HepG2 (cell line): ENCODE results near the gene P3H4. TPM values are rescaled to one million over a fixed set of nuclear protein-coding genes. Genes with fewer than 3 reads are reported as not detected.

ENCODE experiments used
- ATF3 ChIP-seq: sonication (generic); formaldehyde crosslinking; IDR thresholded peaks from 2 replicates; pipeline ENCODE4 v1.4.0; 2020; ENCODE audit warnings: missing genetic modification reagents
- ATF7 ChIP-seq, 2 experiments: fragments of 450-650 bp in 1 of 2; sonication (generic) in 1 of 2; formaldehyde crosslinking in 1 of 2; IDR thresholded peaks; 2 replicates each; pipeline versions ENCODE4 v1.4.0 to v1.6.1; 2016 to 2020; ENCODE audit warnings: antibody characterized with exemption in 1 of 2, mild to moderate bottlenecking in 1 of 2, missing genetic modification reagents in 1 of 2
- DNMT3B ChIP-seq: conservative IDR thresholded peaks from 2 replicates; pipeline ENCODE4 v1.6.1; 2016; ENCODE audit warnings: missing biosample characterization, control low read depth
- ELF4 ChIP-seq: sonication (generic); formaldehyde crosslinking; IDR thresholded peaks from 2 replicates; pipeline ENCODE4 v1.5.0; 2020; ENCODE audit warnings: missing genetic modification reagents, mild to moderate bottlenecking, moderate library complexity, borderline replicate concordance
- GTF3A ChIP-seq: sonication (generic); formaldehyde crosslinking; conservative IDR thresholded peaks from 2 replicates; pipeline ENCODE4 v1.4.0; 2020; ENCODE audit warnings: mild to moderate bottlenecking, missing genetic modification reagents
- HNF4G ChIP-seq, 2 experiments: sonication (generic) in 1 of 2; formaldehyde crosslinking in 1 of 2; IDR thresholded peaks; 2 replicates each; pipeline versions ENCODE4 v1.4.0 to v1.6.1; 2011 to 2020; ENCODE audit warnings: borderline replicate concordance in 2 of 2, low read depth in 2 of 2, mild to moderate bottlenecking in 2 of 2, low read length in 1 of 2, missing genetic modification reagents in 1 of 2, moderate library complexity in 1 of 2
- NCOA2 ChIP-seq: sonication (generic); formaldehyde crosslinking; IDR thresholded peaks from 2 replicates; pipeline ENCODE4 v1.8.0; 2022; ENCODE audit warnings: inconsistent platforms
- NR3C1 ChIP-seq: sonication (generic); formaldehyde crosslinking; IDR thresholded peaks from 2 replicates; pipeline ENCODE4 v1.4.0; 2020; ENCODE audit warnings: missing genetic modification reagents
- TCF12 ChIP-seq, 2 experiments: fragments of 450-650 bp in 1 of 2; sonication (generic) in 1 of 2; formaldehyde crosslinking in 1 of 2; IDR thresholded peaks; 2 replicates each; pipeline versions ENCODE4 v1.6.1 to v1.8.0; 2017 to 2022; ENCODE audit warnings: antibody characterized with exemption in 1 of 2, mild to moderate bottlenecking in 1 of 2, missing genetic modification reagents in 1 of 2, moderate library complexity in 1 of 2
- TFDP2 ChIP-seq: sonication (generic); formaldehyde crosslinking; IDR thresholded peaks from 2 replicates; pipeline ENCODE4 v1.4.0; 2020; ENCODE audit warnings: missing genetic modification reagents
- THAP8 ChIP-seq: sonication (generic); formaldehyde crosslinking; IDR thresholded peaks from 2 replicates; pipeline ENCODE4 v1.5.1; 2020; ENCODE audit warnings: missing genetic modification reagents, mild to moderate bottlenecking, borderline replicate concordance
- ZEB1 ChIP-seq: IDR thresholded peaks from 2 replicates; pipeline ENCODE4 v1.6.1; 2012; ENCODE audit warnings: mild to moderate bottlenecking, low read depth, inconsistent platforms; ENCODE audit not compliant: insufficient replicate concordance
- ZNF331 ChIP-seq: sonication (generic); formaldehyde crosslinking; IDR thresholded peaks from 2 replicates; pipeline ENCODE4 v1.4.0; 2020; ENCODE audit warnings: missing genetic modification reagents
- ZNF598 ChIP-seq: sonication (generic); formaldehyde crosslinking; IDR thresholded peaks from 2 replicates; pipeline ENCODE4 v1.5.1; 2020; ENCODE audit warnings: mild to moderate bottlenecking, missing genetic modification reagents, borderline replicate concordance
- ZNF674 ChIP-seq: sonication (generic); formaldehyde crosslinking; IDR thresholded peaks from 2 replicates; pipeline ENCODE4 v1.5.0; 2020; ENCODE audit warnings: low read depth, mild to moderate bottlenecking, missing genetic modification reagents
- ZNF713 ChIP-seq: sonication (generic); formaldehyde crosslinking; IDR thresholded peaks from 2 replicates; pipeline ENCODE4 v1.4.0; 2020; ENCODE audit warnings: mild to moderate bottlenecking, missing genetic modification reagents
- ZNF724P ChIP-seq: sonication (generic); formaldehyde crosslinking; IDR thresholded peaks from 2 replicates; pipeline ENCODE4 v1.8.0; 2022; ENCODE audit warnings: missing genetic modification reagents, borderline replicate concordance
- polyA plus RNA-seq, 8 experiments: library from polyadenylated mRNA; depleted of rRNA in 3 of 8; stranded (reverse) in 7 of 8; unstranded in 1 of 8; fragments of >200 nt; fragmentation: Illumina TruSeq in 4 of 8; extraction: Trizol in 4 of 8; gene quantifications; 2 replicates each; pipeline versions ENCODE4 v1.2.1 to v1.2.3, GENCODE V29; 2011 to 2016; ENCODE audit warnings: low read depth in 4 of 8, missing spikeins in 1 of 8, mixed read lengths in 1 of 8; ENCODE audit not compliant: insufficient read depth in 1 of 8
- total RNA-seq, 5 experiments: library from RNA; depleted of rRNA; stranded (reverse); fragments of >200 nt; fragmentation: Illumina TruSeq; extraction: Trizol; gene quantifications; 2 replicates each; pipeline ENCODE4 v1.2.3, GENCODE V29; 2016; ENCODE audit warnings: low read depth in 1 of 5
- TF ChIP-seq, protein P1 (sequence below): sonication (generic); formaldehyde crosslinking; conservative IDR thresholded peaks from 2 replicates; pipeline ENCODE4 v1.4.0; 2020; ENCODE audit warnings: missing genetic modification reagents
- TF ChIP-seq, protein P2 (sequence below): sonication (generic); formaldehyde crosslinking; IDR thresholded peaks from 2 replicates; pipeline ENCODE4 v1.4.0; 2020; ENCODE audit warnings: missing genetic modification reagents, borderline replicate concordance

Gene P3H4
- total and polyA plus RNA-seq, 2 of the 13 experiments (the other 11 are each of a cell fraction or from before 2014, with no cell fraction given) = 37.1 to 50.6 TPM

- no peak for TF ChIP-seq THAP8 (CRISPR knock-in tag)
- 0 out of 2 replicates have a peak, but pooled peaks have one; percentile 43 for TF ChIP-seq ZNF674 (CRISPR knock-in tag)
- peak; percentile 83 for TF ChIP-seq ZNF598
- peak; percentile 62; the same call in 1 of the 2 replicates for TF ChIP-seq TFDP2 (CRISPR knock-in tag)
- TF ChIP-seq ZNF331 = peak; percentile 22; the same call in 1 of the 2 replicates
- no peak for TF ChIP-seq ZNF713 (CRISPR knock-in tag)
- TF ChIP-seq ATF3 = no peak; the same call in 1 of the 2 replicates
- TF ChIP-seq, protein P1, sequence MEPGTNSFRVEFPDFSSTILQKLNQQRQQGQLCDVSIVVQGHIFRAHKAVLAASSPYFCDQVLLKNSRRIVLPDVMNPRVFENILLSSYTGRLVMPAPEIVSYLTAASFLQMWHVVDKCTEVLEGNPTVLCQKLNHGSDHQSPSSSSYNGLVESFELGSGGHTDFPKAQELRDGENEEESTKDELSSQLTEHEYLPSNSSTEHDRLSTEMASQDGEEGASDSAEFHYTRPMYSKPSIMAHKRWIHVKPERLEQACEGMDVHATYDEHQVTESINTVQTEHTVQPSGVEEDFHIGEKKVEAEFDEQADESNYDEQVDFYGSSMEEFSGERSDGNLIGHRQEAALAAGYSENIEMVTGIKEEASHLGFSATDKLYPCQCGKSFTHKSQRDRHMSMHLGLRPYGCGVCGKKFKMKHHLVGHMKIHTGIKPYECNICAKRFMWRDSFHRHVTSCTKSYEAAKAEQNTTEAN (CRISPR knock-in tag) = peak; percentile 12; the same call in 1 of the 2 replicates
- TF ChIP-seq, protein P2, sequence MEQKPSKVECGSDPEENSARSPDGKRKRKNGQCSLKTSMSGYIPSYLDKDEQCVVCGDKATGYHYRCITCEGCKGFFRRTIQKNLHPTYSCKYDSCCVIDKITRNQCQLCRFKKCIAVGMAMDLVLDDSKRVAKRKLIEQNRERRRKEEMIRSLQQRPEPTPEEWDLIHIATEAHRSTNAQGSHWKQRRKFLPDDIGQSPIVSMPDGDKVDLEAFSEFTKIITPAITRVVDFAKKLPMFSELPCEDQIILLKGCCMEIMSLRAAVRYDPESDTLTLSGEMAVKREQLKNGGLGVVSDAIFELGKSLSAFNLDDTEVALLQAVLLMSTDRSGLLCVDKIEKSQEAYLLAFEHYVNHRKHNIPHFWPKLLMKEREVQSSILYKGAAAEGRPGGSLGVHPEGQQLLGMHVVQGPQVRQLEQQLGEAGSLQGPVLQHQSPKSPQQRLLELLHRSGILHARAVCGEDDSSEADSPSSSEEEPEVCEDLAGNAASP (CRISPR knock-in tag) = peak; percentile 73; the same call in 1 of the 2 replicates
- TF ChIP-seq GTF3A (CRISPR knock-in tag) = no peak
- TF ChIP-seq ZEB1 = peak; percentile 96
- no peak for TF ChIP-seq NR3C1
- no peak for TF ChIP-seq ATF7 (IDR thresholded peaks at IDR 0.05)
- peak; percentile 62; the same call in 1 of the 2 replicates for TF ChIP-seq ATF7 (CRISPR knock-in tag; IDR thresholded peaks at IDR 0.05)
- TF ChIP-seq ELF4 = peak; percentile 76; the same call in 1 of the 2 replicates
- 0 out of 2 replicates have a peak, but pooled peaks have one; percentile 19 for TF ChIP-seq DNMT3B (CRISPR knock-in tag)
- TF ChIP-seq NCOA2 (CRISPR knock-in tag) = peak; percentile 53; the same call in 1 of the 2 replicates
- peak; percentile 96 for TF ChIP-seq HNF4G (IDR thresholded peaks at IDR 0.05; ENCODE audit: borderline replicate concordance, low read depth, low read length)
- peak; percentile 98 for TF ChIP-seq HNF4G (CRISPR knock-in tag; IDR thresholded peaks at IDR 0.05; ENCODE audit: borderline replicate concordance, low read depth)
- TF ChIP-seq ZNF724P (CRISPR knock-in tag) = peak; percentile 60; the same call in 1 of the 2 replicates
- TF ChIP-seq TCF12 (IDR thresholded peaks at IDR 0.05) = no peak
- TF ChIP-seq TCF12 (CRISPR knock-in tag; IDR thresholded peaks at IDR 0.05) = 0 out of 2 replicates have a peak, but pooled peaks have one; percentile 41
Observed at GRCh38 chr17:41772586-41773189, 39.1 kb downstream of the P3H4 start (continued).
